Measurements from ENCODE around the gene ERI2. TPM values are rescaled to one million over a fixed set of nuclear protein-coding genes. Genes with fewer than 3 reads are reported as not detected.

Gene ERI2
- total RNA-seq, 1 experiment from 2014 or later = 22.4 TPM

GRCh38 chr16:20853981-20854620 is 47.8 kb upstream of the ERI2 start:
- H3K9ac ChIP-seq (ENCODE audit: extremely low read depth, insufficient read length, low read length) = no peak overlapping the region
- no peaks in the 10 kb centered on the region; the same call in 1 of the 2 replicates for H3K4me1 ChIP-seq (ENCODE audit: insufficient read depth, low read length)
- no peak overlapping the region for H2BK12ac ChIP-seq (ENCODE audit: insufficient read length, low read depth, low read length)
- H3K4ac ChIP-seq (ENCODE audit: low read depth, low read length) = no peak overlapping the region
- H3K4me3 Mint-ChIP-seq = no peak overlapping the region
- no peaks in the 10 kb centered on the region for H3K27me3 Mint-ChIP-seq (ENCODE audit: low read depth)
- no peak overlapping the region for H4K8ac ChIP-seq (replicated peaks; ENCODE audit: insufficient read length, low read depth, low read length)
- no peak overlapping the region for H2AK5ac ChIP-seq (ENCODE audit: insufficient read length, low read length)
- no peaks in the 10 kb centered on the region for H3K79me1 ChIP-seq (ENCODE audit: insufficient read depth, low read depth, low read length, poor library complexity, severe bottlenecking)
- H3K9me3 ChIP-seq (ENCODE audit: control insufficient read depth, low read depth, low read length) = no peaks in the 10 kb centered on the region
- no peak overlapping the region for H2BK120ac ChIP-seq (ENCODE audit: low read depth, low read length, poor library complexity, severe bottlenecking)
- peaks cover 14 to 17% of the 10 kb centered on the region in 2 experiments for H3K4me1 Mint-ChIP-seq
- no peak for TF ChIP-seq CTCF (conservative IDR thresholded peaks at IDR 0.05)
- no peaks in the 10 kb centered on the region for H4K20me1 ChIP-seq (ENCODE audit: control insufficient read depth, insufficient read depth, insufficient read length)
- no peak overlapping the region for H3T11ph ChIP-seq (ENCODE audit: low read length)
- H3K14ac ChIP-seq (ENCODE audit: insufficient read depth, low read length) = no peak overlapping the region
- no peaks in the 10 kb centered on the region for H3K79me2 ChIP-seq (ENCODE audit: insufficient read depth, low read length)
- H2BK15ac ChIP-seq (ENCODE audit: low read depth, low read length) = no peak overlapping the region
- peaks cover 4 to 14% (median 6%) of the 10 kb centered on the region in 3 experiments; a peak in 3 of 7 replicates for H3K36me3 Mint-ChIP-seq (ENCODE audit: insufficient read depth in 1 of 3, low read depth in 3 of 3)
- H4K91ac ChIP-seq (ENCODE audit: insufficient read length, low read depth, low read length) = no peak overlapping the region
- no peak overlapping the region for H3K27ac ChIP-seq (ENCODE audit: insufficient read length, low read depth, low read length)
- no peak overlapping the region for H2AFZ ChIP-seq (ENCODE audit: low read length)
- no peak overlapping the region for H2BK5ac ChIP-seq (ENCODE audit: insufficient read length, low read length)
- no peak overlapping the region for H3K56ac ChIP-seq (ENCODE audit: insufficient read length, low read depth, low read length)
- H3K9me3 Mint-ChIP-seq = no peaks in the 10 kb centered on the region
- no CpG with 5 or more reads among the region's 3 CpGs for WGBS (ENCODE audit: extremely low coverage, insufficient read length, low lambda C conversion rate)
- H3K4me2 ChIP-seq (ENCODE audit: insufficient read depth, insufficient read length, low read length) = no peak overlapping the region
- H3K23me2 ChIP-seq (ENCODE audit: insufficient read length, low read depth, low read length, poor library complexity, severe bottlenecking) = no peaks in the 10 kb centered on the region
- no peak overlapping the region for H3K23ac ChIP-seq (ENCODE audit: insufficient read length, low read depth, low read length)
- H4K5ac ChIP-seq (ENCODE audit: insufficient read length, low read depth, low read length) = no peak overlapping the region
- H2BK20ac ChIP-seq (ENCODE audit: low read depth, low read length, poor library complexity, severe bottlenecking) = no peak overlapping the region
- no peak overlapping the region for H3K18ac ChIP-seq (ENCODE audit: insufficient read length, low read depth, low read length)
- no peaks in the 10 kb centered on the region; the same call in 1 of the 2 replicates for H3K27me3 ChIP-seq (ENCODE audit: insufficient read depth, low read length)
- peak overlapping the region in 1 of 3 experiments; percentile 25; a peak in 1 of 7 replicates for H3K27ac Mint-ChIP-seq
- DNase-seq = no peak

All from H9 (cell line).